Kidney (tissue), 14 donors: ENCODE data around the gene WDR47. TPM values are rescaled to one million over a fixed set of nuclear protein-coding genes. Genes with fewer than 3 reads are reported as not detected.

Source experiments
- DNase-seq, 5 donors: peaks; one replicate each; pipeline ENCODE4 v3.0.0-alpha.2; 2013 to 2020
- FAIRE-seq: peaks from 2 replicates; lab custom pipeline; 2012; peaks lifted over from hg19 to GRCh38; lab: Jason Lieb, UNC
- H3K27ac ChIP-seq, 2 donors: one replicate each; pipeline ENCODE4 v1.7.0; 2013; ENCODE audit warnings: low read depth in 2 of 2, low read length in 2 of 2, inconsistent platforms in 1 of 2
- H3K27me3 ChIP-seq: one replicate; pipeline ENCODE4 v1.7.1; 2013; ENCODE audit warnings: low read length, inconsistent platforms; ENCODE audit not compliant: control insufficient read depth, insufficient read depth
- H3K36me3 ChIP-seq, 3 donors: one replicate each; pipeline versions ENCODE4 v1.7.0 to v1.7.1; 2013; ENCODE audit warnings: low read length in 3 of 3, control low read depth in 1 of 3, inconsistent platforms in 1 of 3; ENCODE audit not compliant: insufficient read depth in 3 of 3, control insufficient read depth in 2 of 3
- H3K4me1 ChIP-seq, 3 donors: one replicate each; pipeline versions ENCODE4 v1.7.0 to v1.7.1; 2013; ENCODE audit warnings: low read length in 3 of 3, inconsistent platforms in 1 of 3, low read depth in 1 of 3; ENCODE audit not compliant: control insufficient read depth in 2 of 3, insufficient read depth in 2 of 3
- H3K4me3 ChIP-seq, 3 donors: one replicate each; pipeline versions ENCODE4 v1.7.0 to v1.8.1; 2013; ENCODE audit warnings: low read length in 3 of 3, control low read depth in 1 of 3, inconsistent platforms in 1 of 3
- H3K9ac ChIP-seq, 3 donors: one replicate each; pipeline versions ENCODE4 v1.7.0 to v1.7.1; 2013; ENCODE audit warnings: low read length in 3 of 3, control low read depth in 1 of 3, inconsistent platforms in 1 of 3
- H3K9me3 ChIP-seq, 3 donors: one replicate each; pipeline versions ENCODE4 v1.7.0 to v1.7.1; 2013; ENCODE audit warnings: low read length in 3 of 3, control low read depth in 1 of 3, inconsistent platforms in 1 of 3; ENCODE audit not compliant: control insufficient read depth in 2 of 3, insufficient read depth in 1 of 3
- intact Hi-C: fragments of 100-400 bp; cut with DNase I; formaldehyde crosslinking; loops from one replicate; pipeline ENCODE4 v1.11.1; 2022
- polyA plus RNA-seq: library from polyadenylated mRNA; stranded (reverse); fragments of 350-450 nt; fragmentation: Illumina TruSeq; extraction: RNeasy Lipid Tissue Mini Kit (QIAGEN cat#74804); gene quantifications from one replicate; pipeline ENCODE4 v1.2.3, GENCODE V29; 2014; ENCODE audit warnings: low read depth, low replicate concordance; ENCODE audit not compliant: insufficient read depth
- total RNA-seq: library from RNA; stranded (reverse); fragmentation: NEBNext Ultra II Directional; extraction: Animal tissue kit (Norgen Biotek cat#: 25700); gene quantifications from one replicate; pipeline ENCODE4 v1.2.1, GENCODE V29; 2021
- TF ChIP-seq, protein P1 (sequence below): IDR thresholded peaks from 3 replicates; pipeline ENCODE4 v1.5.1; 2012; ENCODE audit warnings: mild to moderate bottlenecking, moderate library complexity, borderline replicate concordance; ENCODE audit not compliant: insufficient read depth; ENCODE audit errors: extremely low read depth
- donor health status: control.
- donor health status: control.
- donor health status: control.
- donor health status: control.
- donor health status: control.
- donor health status: DM: yes; HTN: yes; CAD: no.
- donor health status: Normal renal cell carcinoma (clear cell type).

Gene WDR47
- total and polyA plus RNA-seq, 2 donors from 2014 or later: 5.1 to 15.8 TPM

- peaks cover 0 to 3% (median 0%) of the 10 kb centered on the region in 3 donors for H3K4me1 ChIP-seq
- TF ChIP-seq, protein P1, sequence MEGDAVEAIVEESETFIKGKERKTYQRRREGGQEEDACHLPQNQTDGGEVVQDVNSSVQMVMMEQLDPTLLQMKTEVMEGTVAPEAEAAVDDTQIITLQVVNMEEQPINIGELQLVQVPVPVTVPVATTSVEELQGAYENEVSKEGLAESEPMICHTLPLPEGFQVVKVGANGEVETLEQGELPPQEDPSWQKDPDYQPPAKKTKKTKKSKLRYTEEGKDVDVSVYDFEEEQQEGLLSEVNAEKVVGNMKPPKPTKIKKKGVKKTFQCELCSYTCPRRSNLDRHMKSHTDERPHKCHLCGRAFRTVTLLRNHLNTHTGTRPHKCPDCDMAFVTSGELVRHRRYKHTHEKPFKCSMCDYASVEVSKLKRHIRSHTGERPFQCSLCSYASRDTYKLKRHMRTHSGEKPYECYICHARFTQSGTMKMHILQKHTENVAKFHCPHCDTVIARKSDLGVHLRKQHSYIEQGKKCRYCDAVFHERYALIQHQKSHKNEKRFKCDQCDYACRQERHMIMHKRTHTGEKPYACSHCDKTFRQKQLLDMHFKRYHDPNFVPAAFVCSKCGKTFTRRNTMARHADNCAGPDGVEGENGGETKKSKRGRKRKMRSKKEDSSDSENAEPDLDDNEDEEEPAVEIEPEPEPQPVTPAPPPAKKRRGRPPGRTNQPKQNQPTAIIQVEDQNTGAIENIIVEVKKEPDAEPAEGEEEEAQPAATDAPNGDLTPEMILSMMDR: no peak
- peak overlapping the region; percentile 93 to 96 for H3K27ac ChIP-seq
- peaks cover 0 to 2% (median 0%) of the 10 kb centered on the region in 3 donors for H3K36me3 ChIP-seq
- no peaks in the 10 kb centered on the region for H3K9me3 ChIP-seq
- FAIRE-seq (no peak), DNase-seq (peak in 2 of 5 donors; percentile 24 to 67)
- no peaks in the 10 kb centered on the region for H3K27me3 ChIP-seq
- intact Hi-C loops: no loop called here
- peak overlapping the region; percentile 68 to 94 (median 71) for H3K9ac ChIP-seq
- peak overlapping the region; percentile 72 to 89 (median 76) for H3K4me3 ChIP-seq
Measured at GRCh38 chr1:108962681-108963051, 79.2 kb downstream of the WDR47 start.

DNA sequence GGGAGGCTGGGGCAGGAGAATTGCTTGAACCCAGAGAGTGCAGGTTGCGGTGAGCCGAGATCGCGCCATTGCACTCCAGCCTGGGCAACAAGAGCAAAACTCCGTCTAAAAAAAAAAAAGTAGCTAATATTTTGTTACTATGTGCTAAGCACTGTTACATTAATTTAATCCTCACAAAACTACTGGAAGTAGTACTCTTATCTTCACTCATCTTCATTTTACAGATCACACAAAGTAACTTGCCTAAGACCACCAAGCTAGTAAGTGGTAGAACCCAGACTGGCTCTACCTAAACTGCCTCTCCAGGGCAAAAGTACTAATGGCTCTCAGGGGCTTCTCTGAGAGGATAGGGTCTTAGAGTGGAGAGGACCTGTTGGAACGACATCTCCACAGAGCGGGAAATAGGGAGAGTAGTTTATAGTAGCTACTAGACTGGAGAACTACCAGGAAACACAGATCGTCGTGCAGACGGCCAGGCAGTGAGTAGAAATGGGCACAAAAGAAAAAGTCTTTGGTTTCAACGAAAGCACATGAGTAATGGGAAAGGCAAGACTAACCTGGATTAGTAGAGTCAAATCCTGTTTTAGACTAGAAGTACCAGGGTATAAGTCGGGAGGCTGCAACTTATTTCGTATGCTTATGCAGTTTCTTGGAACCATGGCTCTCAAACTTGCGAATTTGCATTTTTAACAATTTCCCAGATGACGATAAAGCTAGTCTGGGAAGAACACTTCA, 80.0 kb downstream of the WDR47 start:
- intact Hi-C loops: no loop called here
- Histone ChIP-seq H3K4me1 (peaks cover 0 to 3% (median 0%) of the 10 kb centered on the region in 3 donors), H3K27me3 (no peaks in the 10 kb centered on the region), H3K27ac (no peak overlapping the region), H3K4me3 (peak overlapping the region in 2 of 3 donors; percentile 72 to 89), H3K9me3 (no peaks in the 10 kb centered on the region), H3K36me3 (peaks cover 0 to 2% (median 0%) of the 10 kb centered on the region in 3 donors), H3K9ac (peak overlapping the region in 1 of 3 donors; percentile 68)
- no peak for FAIRE-seq
- no peak for DNase-seq
- TF ChIP-seq, protein P1: no peak

GRCh38 chr1:108961198-108961597, 80.7 kb downstream of the WDR47 start:
- TF ChIP-seq, protein P1: no peak
- H3K36me3 ChIP-seq: peaks cover 0 to 2% (median 0%) of the 10 kb centered on the region in 3 donors
- intact Hi-C loops: no loop called here
- H3K27ac ChIP-seq: no peak overlapping the region
- no peak for DNase-seq
- no peak for FAIRE-seq
- no peaks in the 10 kb centered on the region for H3K9me3 ChIP-seq
- no peak overlapping the region for H3K4me3 ChIP-seq
- peaks cover 0 to 3% (median 0%) of the 10 kb centered on the region in 3 donors for H3K4me1 ChIP-seq
- no peaks in the 10 kb centered on the region for H3K27me3 ChIP-seq
- no peak overlapping the region for H3K9ac ChIP-seq
